Heart right ventricle (tissue), 16 donors: Measurements from ENCODE around the gene OR5T3. TPM values are rescaled to one million over a fixed set of nuclear protein-coding genes. Genes with fewer than 3 reads are reported as not detected.

Experiments used
- ATAC-seq, 8 donors: fragments of 200-7000 bp; cut with Tn5 transposase; one replicate each; pipeline ENCODE4 v1.9.1; 2020; ENCODE audit warnings: mild to moderate bottlenecking in 8 of 8, moderate library complexity in 8 of 8, moderate number of reproducible peaks in 1 of 8
- DNase-seq, 2 donors: peaks; one replicate each; pipeline ENCODE4 v3.0.0-alpha.2; 2020
- H3K27ac ChIP-seq, 10 donors: fragments of 200-600 bp; sonication (generic) in 2 of 10; one replicate each; pipeline versions ENCODE4 v1.5.0 to v1.8.0; 2020 to 2022; ENCODE audit warnings: mild to moderate bottlenecking in 3 of 10
- H3K27me3 ChIP-seq, 7 donors: fragments of 200-600 bp; one replicate each; pipeline ENCODE4 v1.8.0; 2021 to 2022; ENCODE audit warnings: mild to moderate bottlenecking in 2 of 7
- H3K36me3 ChIP-seq, 9 donors: fragments of 200-600 bp; sonication (generic) in 1 of 9; one replicate each; pipeline versions ENCODE4 v1.5.0 to v1.8.0; 2020 to 2022; ENCODE audit warnings: mild to moderate bottlenecking in 2 of 9
- H3K4me1 ChIP-seq, 9 donors: fragments of 200-600 bp; sonication (generic) in 1 of 9; one replicate each; pipeline versions ENCODE4 v1.5.0 to v1.8.0; 2020 to 2022; ENCODE audit warnings: mild to moderate bottlenecking in 4 of 9
- H3K4me3 ChIP-seq, 10 donors: fragments of 200-600 bp; sonication (generic) in 2 of 10; one replicate each; pipeline versions ENCODE4 v1.5.0 to v1.8.0; 2020 to 2022; ENCODE audit warnings: mild to moderate bottlenecking in 7 of 10, moderate library complexity in 2 of 10
- H3K9me3 ChIP-seq, 11 donors: fragments of 200-600 bp in 10 of 11; sonication (generic) in 2 of 11; one replicate each; pipeline versions ENCODE4 v1.5.0 to v1.8.0; 2013 to 2022; ENCODE audit warnings: mild to moderate bottlenecking in 2 of 11, control low read depth in 1 of 11, moderate library complexity in 1 of 11
- CTCF ChIP-seq, 9 donors: fragments of 200-600 bp; sonication (generic) in 2 of 9; IDR thresholded peaks; one replicate each; pipeline versions ENCODE4 v1.5.0 to v1.8.0; 2021 to 2022; ENCODE audit warnings: antibody characterized with exemption in 9 of 9, mild to moderate bottlenecking in 5 of 9, moderate library complexity in 1 of 9
- WGBS, 2 donors: extraction: QIAGEN DNeasy Blood & Tissue Kit; methylation state at CpG; one replicate each; pipeline ENCODE4 v1.1.7; 2013; ENCODE audit warnings: inconsistent platforms in 1 of 2; 5-methylcytosine and 5-hydroxymethylcytosine counted together
- intact Hi-C, 10 donors: fragments of 100-400 bp; cut with DNase I; formaldehyde crosslinking; loops; one replicate each; pipeline versions ENCODE4 v1.11.1 to v1.14.2; 2022
- polyA plus RNA-seq, 2 donors: library from polyadenylated mRNA; stranded (reverse); fragments of 200-250 nt; gene quantifications; one replicate each; pipeline ENCODE4 v1.2.3, GENCODE V29; 2013
- total RNA-seq, 10 donors: library from RNA; stranded (reverse); fragmentation: NEBNext Ultra II Directional in 3 of 10; extraction: Animal tissue kit (Norgen Biotek cat#: 25700) in 3 of 10; gene quantifications; one replicate each; pipeline versions ENCODE4 v1.2.1 to v1.2.4, GENCODE V29; 2021 to 2023
- donor health status: Arrhythmogenic right ventricular cardiomyopathy.
- donor health status: ischemic (EF 13 %, LVEDD 7.1; RV severe dilation, severe dysfunction).
- donor health status: healthy with polysubstance abuse.
- donor health status: DM: no; HTN: yes; CAD: no.
- donor health status: DM: no; HTN: no; CAD: no.
- donor health status: ischemic (EF 25% LVEDD 6.9; RV normal size, moderate dysfunction).
- donor health status: ischemic (EF 25% LVEDD 5.7; RV mildly dilated, moderate dysfunction).
- donor health status: healthy.
- donor health status: DM: yes; HTN: yes; CAD: no.
- donor health status: Ischemic cardiomyopathy.
- donor health status: ischemic (EF 35%, LVEDD 5.7; RV mildly dilated, moderate dysfunction).
- donor health status: nonischemic (EF 11% LVEDD 7.7; RV severe dilation, severe dysfunction).
- donor health status: DM: yes; HTN: yes; CAD: no.
- donor health status: PGD.
- donor health status: ischemic (EF 29% LVEDD 5.4; RV normal size, mild dysfunction).
- donor health status: nonischemic (EF 23%, LVEDD 6.1; RV moderate dilation, normal function).

The OR5T3 gene
- total and polyA plus RNA-seq, 12 donors = not detected

GRCh38 chr11:56271092-56271491 is 19.0 kb downstream of the OR5T3 start:
- DNase-seq (no peak), ATAC-seq (no peak)
- no peak for TF ChIP-seq CTCF (IDR thresholded peaks at IDR 0.05)
- H3K27ac ChIP-seq = no peak overlapping the region
- H3K4me3 ChIP-seq = no peak overlapping the region
- H3K27me3 ChIP-seq = no peaks in the 10 kb centered on the region
- H3K9me3 ChIP-seq = peaks cover 0 to 42% (median 8%) of the 10 kb centered on the region in 11 donors
- H3K4me1 ChIP-seq = no peaks in the 10 kb centered on the region
- intact Hi-C loops = no loop called here
- 63 to 65% methylated on average over 3 of the region's 3 CpGs for WGBS, 2 donors
- no peaks in the 10 kb centered on the region for H3K36me3 ChIP-seq

- TF ChIP-seq CTCF (IDR thresholded peaks at IDR 0.05) = no peak
- Histone ChIP-seq H3K4me1 (no peaks in the 10 kb centered on the region), H3K4me3 (no peak within 1 kb of the TSS), H3K36me3 (no peaks in the 10 kb centered on the region), H3K27ac (no peak within 1 kb of the TSS), H3K27me3 (no peaks in the 10 kb centered on the region), H3K9me3 (peaks cover 0 to 40% (median 6%) of the 10 kb centered on the region in 11 donors)
- ATAC-seq (no peak), DNase-seq (no peak)
- intact Hi-C loops = no loop called here
These were observed 21.8 kb downstream of the OR5T3 start, which contains the start of gene OR5T1 for GRCh38 chr11:56273854-56274253. Gene OR5T1 (plus strand): TSS chr11:56274154. CDS start chr11:56275639, 1,485 bp downstream.

GRCh38 chr11:56292154-56292553 is 40.1 kb downstream of the OR5T3 start, which contains the start of gene OR8H1:
Gene OR8H1 (minus strand): TSS chr11:56292254. CDS start chr11:56291062, 1,192 bp downstream.
- H3K4me3 ChIP-seq = no peak within 1 kb of the TSS
- 56 to 65% methylated on average over 2 of the region's 2 CpGs for WGBS, 2 donors
- peaks cover 0 to 14% (median 0%) of the 10 kb centered on the region in 11 donors for H3K9me3 ChIP-seq
- ATAC-seq (no peak), DNase-seq (no peak)
- TF ChIP-seq CTCF (IDR thresholded peaks at IDR 0.05) = no peak
- no peaks in the 10 kb centered on the region for H3K4me1 ChIP-seq
- no peak within 1 kb of the TSS for H3K27ac ChIP-seq
- H3K27me3 ChIP-seq = no peaks in the 10 kb centered on the region
- no peaks in the 10 kb centered on the region for H3K36me3 ChIP-seq
- intact Hi-C loops = no loop called here

GRCh38 chr11:56296898-56297297 is 44.8 kb downstream of the OR5T3 start:
- intact Hi-C loops = no loop called here
- WGBS, 2 donors = 75 to 77% methylated on average over 4 of the region's 4 CpGs
- ATAC-seq (no peak), DNase-seq (no peak)
- H3K36me3 ChIP-seq = no peaks in the 10 kb centered on the region
- H3K27ac ChIP-seq = no peak overlapping the region
- TF ChIP-seq CTCF (IDR thresholded peaks at IDR 0.05) = no peak
- H3K27me3 ChIP-seq = no peaks in the 10 kb centered on the region
- no peak overlapping the region for H3K4me3 ChIP-seq
- H3K4me1 ChIP-seq = no peaks in the 10 kb centered on the region
- H3K9me3 ChIP-seq = peaks cover 0 to 14% (median 0%) of the 10 kb centered on the region in 11 donors

Other genes with a start within 250 kb of the OR5T3 start
- gene OR5AS1, start 224.6 kb upstream of the OR5T3 start, total RNA-seq = not detected
- not detected for gene OR5AS1, start 224.6 kb upstream of the OR5T3 start, polyA plus RNA-seq
- not detected for gene OR8I2, start 158.9 kb upstream of the OR5T3 start, total RNA-seq
- gene OR8I2, start 158.9 kb upstream of the OR5T3 start, polyA plus RNA-seq = not detected
- gene OR8H2, start 148.6 kb upstream of the OR5T3 start, total RNA-seq = not detected
- not detected for gene OR8H2, start 148.6 kb upstream of the OR5T3 start, polyA plus RNA-seq
- gene OR8H3, start 129.9 kb upstream of the OR5T3 start, total RNA-seq = not detected
- not detected for gene OR8H3, start 129.9 kb upstream of the OR5T3 start, polyA plus RNA-seq
- not detected for gene OR8J3, start 112.1 kb upstream of the OR5T3 start, total RNA-seq
- not detected for gene OR8J3, start 112.1 kb upstream of the OR5T3 start, polyA plus RNA-seq
- not detected for gene OR8K5, start 91.9 kb upstream of the OR5T3 start, total RNA-seq
- gene OR8K5, start 91.9 kb upstream of the OR5T3 start, polyA plus RNA-seq = not detected
- gene OR5J2, start 75.6 kb upstream of the OR5T3 start, total RNA-seq = not detected
- not detected for gene OR5J2, start 75.6 kb upstream of the OR5T3 start, polyA plus RNA-seq
- gene OR5T2, start 18.0 kb upstream of the OR5T3 start, total RNA-seq = not detected
- not detected for gene OR5T2, start 18.0 kb upstream of the OR5T3 start, polyA plus RNA-seq
- gene OR5T1, start 21.9 kb downstream of the OR5T3 start, total RNA-seq = not detected
- not detected for gene OR5T1, start 21.9 kb downstream of the OR5T3 start, polyA plus RNA-seq
- not detected for gene OR8H1, start 40.0 kb downstream of the OR5T3 start, total RNA-seq
- gene OR8H1, start 40.0 kb downstream of the OR5T3 start, polyA plus RNA-seq = not detected
- gene OR8K3, start 62.9 kb downstream of the OR5T3 start, total RNA-seq = not detected
- not detected for gene OR8K3, start 62.9 kb downstream of the OR5T3 start, polyA plus RNA-seq
- not detected for gene OR8K1, start 93.8 kb downstream of the OR5T3 start, total RNA-seq
- gene OR8K1, start 93.8 kb downstream of the OR5T3 start, polyA plus RNA-seq = not detected
- gene OR8J1, start 102.0 kb downstream of the OR5T3 start, total RNA-seq = not detected
- gene OR8J1, start 102.0 kb downstream of the OR5T3 start, polyA plus RNA-seq = not detected
- gene OR8U1, start 123.4 kb downstream of the OR5T3 start, total RNA-seq = not detected
- gene OR8U1, start 123.4 kb downstream of the OR5T3 start, polyA plus RNA-seq = not detected
- not detected for gene OR5AL1, start 160.4 kb downstream of the OR5T3 start, total RNA-seq
- gene OR5AL1, start 160.4 kb downstream of the OR5T3 start, polyA plus RNA-seq = not detected
- not detected for gene OR5M3, start 221.1 kb downstream of the OR5T3 start, total RNA-seq
- not detected for gene OR5M3, start 221.1 kb downstream of the OR5T3 start, polyA plus RNA-seq
- gene OR5M8, start 239.1 kb downstream of the OR5T3 start, total RNA-seq = not detected
- gene OR5M8, start 239.1 kb downstream of the OR5T3 start, polyA plus RNA-seq = not detected